HEK293 (cell line): ENCODE data around the gene CIART.

Experiments
- ATF2 ChIP-seq: fragments of 450-650 bp; formaldehyde crosslinking; IDR thresholded peaks from 2 replicates; pipeline ENCODE4 v1.5.1; 2016; ENCODE audit warnings: missing biosample characterization, missing genetic modification characterization, low read depth
- CTCF ChIP-seq: fragments of 450-650 bp; formaldehyde crosslinking; IDR thresholded peaks from 2 replicates; pipeline ENCODE4 v1.5.1; 2016; ENCODE audit warnings: missing biosample characterization, missing genetic modification characterization
- KLF1 ChIP-seq: fragments of 450-650 bp; formaldehyde crosslinking; IDR thresholded peaks from 2 replicates; pipeline ENCODE4 v1.5.1; 2016; ENCODE audit warnings: missing biosample characterization, missing genetic modification characterization
- KLF9 ChIP-seq: fragments of 450-650 bp; formaldehyde crosslinking; IDR thresholded peaks from 2 replicates; pipeline ENCODE4 v1.5.1; 2016; ENCODE audit warnings: missing biosample characterization, missing genetic modification characterization, low read depth
- ZNF24 ChIP-seq: fragments of 450-650 bp; formaldehyde crosslinking; IDR thresholded peaks from 2 replicates; pipeline ENCODE4 v1.5.1; 2016; ENCODE audit warnings: missing biosample characterization, missing genetic modification characterization
- ZNF785 ChIP-seq: fragments of 450-650 bp; formaldehyde crosslinking; IDR thresholded peaks from 2 replicates; pipeline ENCODE4 v1.5.1; 2016; ENCODE audit warnings: missing biosample characterization, missing genetic modification characterization

GRCh38 chr1:150273311-150273710 lies 9.0 kb upstream of the CIART start:
- TF ChIP-seq ATF2 (tag by site-specific recombination) (no peak), KLF9 (tag by site-specific recombination) (no peak), CTCF (tag by site-specific recombination) (no peak), ZNF785 (tag by site-specific recombination) (no peak), ZNF24 (no peak), KLF1 (no peak)
